Peyer's patch (tissue), 4 donors: ENCODE data around the gene PADI2. TPM values are rescaled to one million over a fixed set of nuclear protein-coding genes. Genes with fewer than 3 reads are reported as not detected.

Source experiments
- DNase-seq, 3 donors: peaks; one replicate each; pipeline ENCODE4 v3.0.0-alpha.2; 2017 to 2019
- H3K27ac ChIP-seq, 4 donors: fragments of 200-600 bp; sonication (generic); one replicate each; pipeline ENCODE4 v1.5.1; 2016 to 2019
- H3K27me3 ChIP-seq, 2 donors: fragments of 200-600 bp; sonication (generic); one replicate each; pipeline ENCODE4 v1.5.1; 2019
- H3K36me3 ChIP-seq, 3 donors: fragments of 200-600 bp; sonication (generic); one replicate each; pipeline ENCODE4 v1.5.1; 2016 to 2019
- H3K4me1 ChIP-seq, 4 donors: fragments of 200-600 bp; sonication (generic); one replicate each; pipeline ENCODE4 v1.5.1; 2016 to 2019
- H3K4me3 ChIP-seq, 4 donors: fragments of 200-600 bp; sonication (generic); 1 replicate in 3 of 4; 2 replicates in 1 of 4; pipeline ENCODE4 v1.5.1; 2016 to 2019; ENCODE audit warnings: mild to moderate bottlenecking in 1 of 4
- H3K9me3 ChIP-seq, 4 donors: fragments of 200-600 bp; sonication (generic); one replicate each; pipeline ENCODE4 v1.5.1; 2016 to 2019; ENCODE audit warnings: mild to moderate bottlenecking in 1 of 4
- CTCF ChIP-seq, 6 experiments: fragments of 450-650 bp in 4 of 6; fragments of 200-600 bp in 2 of 6; sonication (generic) in 1 of 6; IDR thresholded peaks; one replicate each; pipeline ENCODE4 v1.5.1; 2017 to 2019; ENCODE audit warnings: antibody characterized with exemption in 6 of 6, mild to moderate bottlenecking in 3 of 6, moderate library complexity in 1 of 6
- POLR2A ChIP-seq, 2 donors: fragments of 450-650 bp; IDR thresholded peaks; one replicate each; pipeline ENCODE4 v1.5.1; 2017; ENCODE audit warnings: antibody characterized with exemption in 2 of 2, mild to moderate bottlenecking in 2 of 2, moderate library complexity in 2 of 2
- total RNA-seq, 4 donors: library from RNA; depleted of rRNA; stranded (reverse); fragments of >200 nt; gene quantifications; one replicate each; pipeline ENCODE4 v1.1.0, GENCODE V29; 2016

Gene PADI2
- total RNA-seq, 4 donors from 2014 or later, result 29.7 to 191 (median 57.9) TPM

DNA sequence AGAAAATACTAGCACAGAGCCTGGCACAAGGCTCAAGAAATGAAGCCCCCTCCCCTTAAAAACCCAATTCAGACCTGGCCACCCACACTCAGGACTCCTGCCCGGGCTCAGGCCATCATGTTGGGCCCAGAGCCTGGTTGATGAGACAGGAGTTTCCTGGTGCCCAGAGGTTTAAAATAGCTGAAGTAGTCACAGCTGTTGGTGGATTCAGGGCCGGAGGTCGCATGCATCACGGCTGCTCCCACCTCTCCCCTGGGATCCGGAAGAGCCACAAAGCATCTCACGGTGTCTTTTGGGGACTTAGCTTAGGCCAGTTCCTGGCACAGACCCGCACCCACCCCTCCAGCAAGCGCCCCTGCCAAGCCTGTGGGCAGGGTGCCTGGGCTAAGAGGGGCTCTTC is 2.6 kb upstream of the PADI2 start:
- Histone ChIP-seq H3K4me3 (no peak overlapping the region), H3K27me3 (peaks cover 0 to 7% of the 10 kb centered on the region in 2 donors), H3K4me1 (peaks cover 5 to 44% (median 12%) of the 10 kb centered on the region in 4 donors), H3K9me3 (no peaks in the 10 kb centered on the region), H3K36me3 (no peaks in the 10 kb centered on the region), H3K27ac (no peak overlapping the region)
- no peak for TF ChIP-seq POLR2A (IDR thresholded peaks at IDR 0.05)
- TF ChIP-seq CTCF (IDR thresholded peaks at IDR 0.05), result no peak
- no peak for DNase-seq

DNA sequence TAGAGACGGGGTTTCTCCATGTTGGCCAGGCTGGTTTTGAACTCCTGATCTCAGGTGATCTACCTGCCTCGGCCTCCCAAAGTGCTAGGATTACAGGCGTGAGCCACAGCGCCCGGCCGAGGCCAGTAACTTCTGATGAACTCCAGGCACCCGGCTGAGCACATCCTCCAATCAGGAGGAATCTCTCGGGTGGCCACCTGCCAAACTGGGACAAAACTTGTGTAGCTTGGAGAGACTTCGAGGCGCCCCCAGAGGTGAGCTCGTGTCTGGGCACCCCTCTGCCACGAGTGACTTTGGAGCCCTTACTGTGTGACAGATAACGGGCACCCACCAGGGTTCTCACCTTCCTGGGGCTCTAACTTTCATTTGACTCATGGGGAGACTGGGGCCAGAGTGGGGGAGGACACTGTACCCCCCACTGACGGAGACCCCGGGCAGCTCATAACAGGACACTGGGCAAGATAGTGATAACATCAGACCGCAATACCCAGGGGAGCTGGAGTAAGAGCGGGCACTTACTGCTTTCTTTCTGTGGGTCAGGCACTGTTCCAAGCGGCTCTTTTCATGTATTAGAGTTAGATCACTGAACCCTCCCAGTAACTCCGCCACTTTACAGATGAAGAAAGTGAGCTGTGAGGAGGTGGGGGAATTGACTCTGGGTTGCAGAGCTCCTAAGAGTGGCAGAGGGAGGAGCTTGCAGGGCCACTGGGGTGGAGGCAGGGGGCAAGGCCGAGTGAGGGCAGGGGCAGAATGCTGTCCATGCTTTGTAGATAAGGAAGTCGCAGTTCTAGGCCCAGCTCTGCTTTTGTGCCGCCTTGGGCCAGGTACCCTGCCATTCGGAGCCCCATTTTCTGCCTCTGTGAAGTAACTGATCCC is 1.9 kb upstream of the PADI2 start:
- TF ChIP-seq POLR2A (IDR thresholded peaks at IDR 0.05) (no peak), CTCF (IDR thresholded peaks at IDR 0.05) (no peak)
- no peak for DNase-seq
- H3K27ac ChIP-seq, result peak overlapping the region in 1 of 4 donors; percentile 12

GRCh38 chr1:17120481-17120877 is 1.2 kb upstream of the PADI2 start:
- H3K27ac ChIP-seq, result no peak overlapping the region
- H3K4me1 ChIP-seq, result peaks cover 5 to 44% (median 12%) of the 10 kb centered on the region in 4 donors
- TF ChIP-seq CTCF (IDR thresholded peaks at IDR 0.05) (no peak), POLR2A (IDR thresholded peaks at IDR 0.05) (no peak)
- H3K4me3 ChIP-seq, result no peak overlapping the region
- DNase-seq, result no peak
- H3K9me3 ChIP-seq, result no peaks in the 10 kb centered on the region
- H3K36me3 ChIP-seq, result no peaks in the 10 kb centered on the region
- peaks cover 0 to 7% of the 10 kb centered on the region in 2 donors for H3K27me3 ChIP-seq

More for the DNA sequence above, 1.9 kb upstream of the PADI2 start:
- Histone ChIP-seq H3K27me3 (peaks cover 0 to 7% of the 10 kb centered on the region in 2 donors), H3K4me1 (peaks cover 5 to 44% (median 12%) of the 10 kb centered on the region in 4 donors), H3K36me3 (no peaks in the 10 kb centered on the region), H3K9me3 (no peaks in the 10 kb centered on the region), H3K4me3 (no peak overlapping the region)

DNA sequence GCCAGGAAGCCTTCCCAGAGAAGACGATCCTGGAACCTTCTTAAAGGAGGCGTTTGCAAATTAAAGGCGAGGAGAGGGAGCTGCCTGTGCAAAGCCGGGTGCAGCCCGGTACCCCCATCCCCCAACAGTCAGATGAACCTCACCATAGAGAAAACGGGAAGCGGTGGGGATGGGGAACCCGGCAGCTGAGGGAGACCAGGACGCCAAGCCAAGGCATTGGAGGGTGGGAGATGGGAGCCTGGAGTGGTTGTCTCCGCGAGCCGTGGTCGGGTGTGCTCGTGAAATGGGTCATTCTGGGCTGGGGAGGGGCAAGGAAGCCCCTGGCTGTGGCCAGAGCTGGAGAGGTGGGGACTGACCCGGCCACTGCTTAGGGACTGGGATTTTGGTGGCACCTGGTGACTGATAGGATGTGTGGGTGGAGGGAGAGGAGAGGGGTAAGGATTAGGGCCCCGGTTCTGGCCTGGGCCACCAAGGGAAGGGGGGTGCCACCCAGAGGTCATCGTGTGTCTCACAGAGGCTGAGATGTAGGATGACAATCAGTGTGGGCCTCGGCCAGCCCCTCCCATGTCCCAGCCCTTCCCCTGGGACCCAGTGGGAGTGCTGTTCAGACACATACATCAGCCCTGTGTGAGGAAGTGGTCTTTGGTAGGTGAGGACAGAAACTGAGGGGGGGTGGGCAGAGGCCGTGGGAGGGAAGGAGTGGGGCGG is 676 bp upstream of the PADI2 start:
- Histone ChIP-seq H3K27ac (no peak overlapping the region), H3K4me1 (peaks cover 5 to 44% (median 12%) of the 10 kb centered on the region in 4 donors), H3K9me3 (no peaks in the 10 kb centered on the region), H3K27me3 (peaks cover 0 to 7% of the 10 kb centered on the region in 2 donors), H3K4me3 (peak overlapping the region in 3 of 4 donors; percentile 43 to 62 (median 55)), H3K36me3 (no peaks in the 10 kb centered on the region)
- DNase-seq, result peak in 1 of 3 donors; percentile 27
- TF ChIP-seq POLR2A (IDR thresholded peaks at IDR 0.05) (no peak), CTCF (IDR thresholded peaks at IDR 0.05) (no peak)

GRCh38 chr1:17118706-17119075 is 560 bp downstream of the PADI2 start:
- Histone ChIP-seq H3K9me3 (no peaks in the 10 kb centered on the region), H3K4me3 (peak overlapping the region in 3 of 4 donors; percentile 28 to 62 (median 55)), H3K27me3 (peaks cover 0 to 7% of the 10 kb centered on the region in 2 donors), H3K36me3 (no peaks in the 10 kb centered on the region), H3K4me1 (peaks cover 5 to 44% (median 12%) of the 10 kb centered on the region in 4 donors), H3K27ac (peak overlapping the region in 3 of 4 donors; percentile 4 to 66 (median 5))
- TF ChIP-seq POLR2A (IDR thresholded peaks at IDR 0.05) (no peak), CTCF (IDR thresholded peaks at IDR 0.05) (no peak)
- no peak for DNase-seq
